Adrenal gland (tissue), 5 donors: ENCODE measurements around the gene SRA1.

Experiments
- POLR2A ChIP-seq, 2 donors: fragments of 450-650 bp; IDR thresholded peaks; one replicate each; pipeline ENCODE4 v1.6.1; 2017; ENCODE audit warnings: antibody characterized with exemption in 2 of 2, mild to moderate bottlenecking in 2 of 2, moderate library complexity in 1 of 2
- TF ChIP-seq, protein P1 (sequence below), 6 experiments: fragments of 450-650 bp in 4 of 6; fragments of 200-600 bp in 2 of 6; sonication (generic) in 1 of 6; IDR thresholded peaks; 1 replicate in 5 of 6; 2 replicates in 1 of 6; pipeline versions ENCODE4 v1.5.1 to v1.8.0; 2016 to 2021; ENCODE audit warnings: antibody characterized with exemption in 6 of 6, mild to moderate bottlenecking in 2 of 6, moderate library complexity in 1 of 6
- donor health status: DM: no; HTN: no; CAD: no.

DNA sequence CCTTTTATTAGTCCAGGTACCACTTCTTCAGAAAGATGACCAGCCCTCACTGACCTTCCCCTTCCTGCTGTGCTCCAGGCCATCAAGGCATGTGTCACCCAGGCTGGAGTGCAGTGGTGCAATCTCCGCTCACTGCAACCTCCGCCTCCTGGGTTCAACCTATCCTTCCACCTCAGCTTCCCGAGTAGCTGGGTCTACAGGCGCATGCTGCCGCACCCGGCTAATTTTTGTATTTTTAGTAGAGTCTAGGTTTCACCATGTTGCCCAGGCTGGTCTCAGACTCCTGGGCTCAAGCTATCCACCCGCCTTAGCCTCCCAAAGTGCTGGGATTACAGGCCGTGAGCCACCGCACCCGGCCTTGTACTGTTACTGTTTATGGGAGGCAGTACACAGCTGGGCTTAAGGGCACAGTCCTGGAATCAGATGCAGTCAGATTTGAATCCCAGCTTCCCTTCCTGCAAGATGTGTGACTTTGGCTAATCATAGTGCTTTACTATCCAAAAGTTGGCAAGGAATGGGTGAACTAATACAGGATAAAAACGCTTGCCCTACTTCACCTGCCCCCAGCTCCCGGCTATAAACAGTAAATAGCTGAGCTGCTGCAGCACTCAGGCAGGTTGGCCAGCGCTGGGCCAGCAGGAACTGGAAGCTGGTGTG, 10.3 kb downstream of the SRA1 start:
- TF ChIP-seq, protein P1, sequence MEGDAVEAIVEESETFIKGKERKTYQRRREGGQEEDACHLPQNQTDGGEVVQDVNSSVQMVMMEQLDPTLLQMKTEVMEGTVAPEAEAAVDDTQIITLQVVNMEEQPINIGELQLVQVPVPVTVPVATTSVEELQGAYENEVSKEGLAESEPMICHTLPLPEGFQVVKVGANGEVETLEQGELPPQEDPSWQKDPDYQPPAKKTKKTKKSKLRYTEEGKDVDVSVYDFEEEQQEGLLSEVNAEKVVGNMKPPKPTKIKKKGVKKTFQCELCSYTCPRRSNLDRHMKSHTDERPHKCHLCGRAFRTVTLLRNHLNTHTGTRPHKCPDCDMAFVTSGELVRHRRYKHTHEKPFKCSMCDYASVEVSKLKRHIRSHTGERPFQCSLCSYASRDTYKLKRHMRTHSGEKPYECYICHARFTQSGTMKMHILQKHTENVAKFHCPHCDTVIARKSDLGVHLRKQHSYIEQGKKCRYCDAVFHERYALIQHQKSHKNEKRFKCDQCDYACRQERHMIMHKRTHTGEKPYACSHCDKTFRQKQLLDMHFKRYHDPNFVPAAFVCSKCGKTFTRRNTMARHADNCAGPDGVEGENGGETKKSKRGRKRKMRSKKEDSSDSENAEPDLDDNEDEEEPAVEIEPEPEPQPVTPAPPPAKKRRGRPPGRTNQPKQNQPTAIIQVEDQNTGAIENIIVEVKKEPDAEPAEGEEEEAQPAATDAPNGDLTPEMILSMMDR (IDR thresholded peaks at IDR 0.05), result no peak
- TF ChIP-seq POLR2A (IDR thresholded peaks at IDR 0.05), result no peak
